Measurements from ENCODE around the gene PRKCQ.
A peak's percentile ranks its signal among the peaks of the same experiment; 100 is the strongest.

Gene PRKCQ

DNA sequence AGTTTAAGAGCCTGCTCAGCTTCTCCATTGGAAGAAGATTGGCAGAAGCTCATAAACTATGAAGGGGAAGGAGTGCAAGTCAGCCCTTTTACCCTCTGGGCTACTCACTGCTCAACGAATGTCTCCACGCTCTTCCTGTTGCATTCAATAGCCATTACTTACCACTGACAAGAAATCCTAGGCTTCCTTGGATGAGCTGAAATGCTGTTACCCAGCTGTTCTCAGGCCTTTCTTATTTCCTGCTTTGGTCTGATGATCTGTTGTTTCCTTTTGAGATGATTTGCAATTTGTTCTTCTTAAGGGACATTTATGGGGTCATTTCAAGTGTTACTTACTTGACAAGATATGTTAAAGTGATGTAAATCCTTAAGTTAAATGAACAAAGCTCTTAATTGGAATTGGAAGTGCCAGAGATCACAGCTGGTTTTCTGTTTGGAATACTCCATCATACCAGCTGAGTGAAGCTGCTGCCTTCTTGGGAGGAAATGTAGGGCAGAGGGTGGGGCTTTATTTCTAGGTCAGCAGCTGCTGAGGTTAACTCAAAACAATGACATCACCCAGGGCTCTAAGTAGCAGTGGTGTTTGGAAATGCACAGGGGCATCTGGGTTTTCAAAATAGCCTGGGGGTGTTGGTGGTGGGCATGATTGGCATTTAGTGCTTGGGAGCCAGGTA is 170.0 kb downstream of the PRKCQ start:
- TF ChIP-seq CTCF (IDR thresholded peaks at IDR 0.05; ENCODE audit: insufficient read depth, low read length, poor library complexity, severe bottlenecking) = no peak
- no peak for DNase-seq (ENCODE audit: extremely low read depth, insufficient read length)
- Histone ChIP-seq H3K36me3 (ENCODE audit: control insufficient read depth, insufficient read depth, low read length) (no peaks in the 10 kb centered on the region), H3K4me3 (replicated peaks; ENCODE audit: low read depth, low read length) (no peak overlapping the region), H3K27me3 (replicated peaks; ENCODE audit: control insufficient read depth, insufficient read depth, low read length) (no peaks in the 10 kb centered on the region; the same call in 1 of the 2 replicates)

GRCh38 chr10:6408799-6409198 is 171.3 kb downstream of the PRKCQ start:
- no peak for TF ChIP-seq CTCF (IDR thresholded peaks at IDR 0.05; ENCODE audit: insufficient read depth, low read length, poor library complexity, severe bottlenecking)
- no peak overlapping the region for H3K4me3 ChIP-seq (replicated peaks; ENCODE audit: low read depth, low read length)
- H3K36me3 ChIP-seq (ENCODE audit: control insufficient read depth, insufficient read depth, low read length) = no peaks in the 10 kb centered on the region
- DNase-seq (ENCODE audit: extremely low read depth, insufficient read length) = no peak
- H3K27me3 ChIP-seq (replicated peaks; ENCODE audit: control insufficient read depth, insufficient read depth, low read length) = no peaks in the 10 kb centered on the region; the same call in 1 of the 2 replicates

DNA sequence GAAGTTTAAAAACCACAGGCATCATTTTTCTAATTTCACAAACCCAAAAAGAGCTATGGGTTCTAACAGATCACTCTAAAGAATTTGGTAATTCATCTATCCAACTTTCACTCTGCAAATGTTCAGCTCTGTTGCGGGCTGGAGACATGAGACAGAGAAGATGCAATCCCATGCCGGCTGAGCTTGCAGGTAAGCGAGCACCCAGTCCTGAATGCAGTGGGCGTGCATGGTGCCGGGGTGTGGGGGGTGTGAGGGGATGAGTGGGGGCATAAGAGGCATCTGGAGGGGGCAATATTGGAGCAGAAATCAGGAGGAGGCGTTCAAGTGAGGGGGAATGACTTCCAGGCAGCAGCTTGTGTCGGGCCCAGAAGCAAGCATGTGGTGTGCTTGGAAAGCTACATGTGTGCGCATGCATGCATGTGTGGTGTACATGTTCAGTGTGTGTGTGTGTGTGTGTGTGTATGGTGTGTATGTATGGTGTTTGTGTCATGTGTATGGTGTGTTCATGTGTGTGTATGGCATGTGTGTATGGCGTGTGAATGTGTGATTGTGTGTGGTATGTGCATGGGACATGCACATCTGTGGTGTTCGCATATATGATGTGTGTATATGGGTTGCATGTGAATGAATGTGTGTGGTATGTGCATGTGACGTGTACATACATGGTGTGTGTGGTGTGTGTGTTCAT is 172.9 kb downstream of the PRKCQ start:
- H3K36me3 ChIP-seq (ENCODE audit: control insufficient read depth, insufficient read depth, low read length) = no peaks in the 10 kb centered on the region
- DNase-seq (ENCODE audit: extremely low read depth, insufficient read length) = no peak
- no peak for TF ChIP-seq CTCF (IDR thresholded peaks at IDR 0.05; ENCODE audit: insufficient read depth, low read length, poor library complexity, severe bottlenecking)
- H3K27me3 ChIP-seq (replicated peaks; ENCODE audit: control insufficient read depth, insufficient read depth, low read length) = no peaks in the 10 kb centered on the region; the same call in none of the 2 replicates
- H3K4me3 ChIP-seq (replicated peaks; ENCODE audit: low read depth, low read length) = no peak overlapping the region

DNA sequence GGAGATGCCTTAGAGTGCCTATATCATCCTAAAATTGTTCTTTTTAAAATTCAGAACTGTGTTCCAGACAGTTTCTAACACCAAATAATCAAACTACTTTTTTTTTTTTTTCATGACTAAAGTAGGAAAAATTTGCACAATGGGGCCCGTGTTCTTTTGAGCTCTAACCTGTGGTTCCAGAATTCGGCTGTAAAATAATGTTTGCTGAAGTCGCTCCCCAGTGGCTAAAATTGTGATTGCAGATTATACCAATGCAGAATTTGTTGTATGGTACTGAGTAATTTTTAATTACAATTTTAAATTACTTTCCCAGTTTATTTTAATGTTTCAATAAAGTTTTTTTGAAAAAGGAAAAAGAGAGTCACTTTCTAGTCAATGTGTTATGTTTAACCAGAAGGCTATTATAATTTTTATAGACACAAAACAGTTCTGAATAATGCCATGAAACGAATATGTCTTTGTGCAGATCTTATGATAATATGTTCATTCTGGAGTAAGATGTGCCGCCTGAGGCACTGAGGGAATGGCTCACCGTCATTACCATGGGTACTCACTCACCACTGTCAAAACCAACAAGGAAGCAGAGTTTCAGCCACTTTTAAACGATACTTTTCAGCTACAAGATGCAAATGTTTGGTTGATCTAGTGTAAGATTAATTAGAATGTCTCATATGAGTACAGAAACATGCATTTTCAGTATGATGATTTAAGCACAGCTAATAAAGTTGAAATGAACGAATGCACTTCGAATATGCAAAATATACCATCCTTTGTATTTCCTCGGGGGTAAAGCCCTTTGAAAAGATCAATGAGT is 173.6 kb downstream of the PRKCQ start:
- H3K36me3 ChIP-seq (ENCODE audit: control insufficient read depth, insufficient read depth, low read length) = no peaks in the 10 kb centered on the region
- peak; percentile 44 for TF ChIP-seq CTCF (IDR thresholded peaks at IDR 0.05; ENCODE audit: insufficient read depth, low read length, poor library complexity, severe bottlenecking)
- no peak overlapping the region for H3K4me3 ChIP-seq (replicated peaks; ENCODE audit: low read depth, low read length)
- DNase-seq (ENCODE audit: extremely low read depth, insufficient read length) = no peak
- H3K27me3 ChIP-seq (replicated peaks; ENCODE audit: control insufficient read depth, insufficient read depth, low read length) = no peaks in the 10 kb centered on the region; the same call in none of the 2 replicates

GRCh38 chr10:6405713-6406112 is 174.4 kb downstream of the PRKCQ start:
- no peaks in the 10 kb centered on the region for H3K36me3 ChIP-seq (ENCODE audit: control insufficient read depth, insufficient read depth, low read length)
- H3K27me3 ChIP-seq (replicated peaks; ENCODE audit: control insufficient read depth, insufficient read depth, low read length) = no peaks in the 10 kb centered on the region; the same call in none of the 2 replicates
- DNase-seq (ENCODE audit: extremely low read depth, insufficient read length) = no peak
- no peak for TF ChIP-seq CTCF (IDR thresholded peaks at IDR 0.05; ENCODE audit: insufficient read depth, low read length, poor library complexity, severe bottlenecking)
- H3K4me3 ChIP-seq (replicated peaks; ENCODE audit: low read depth, low read length) = no peak overlapping the region
